ENCODE measurements around the gene PROM1.

PROM1 gene

DNA sequence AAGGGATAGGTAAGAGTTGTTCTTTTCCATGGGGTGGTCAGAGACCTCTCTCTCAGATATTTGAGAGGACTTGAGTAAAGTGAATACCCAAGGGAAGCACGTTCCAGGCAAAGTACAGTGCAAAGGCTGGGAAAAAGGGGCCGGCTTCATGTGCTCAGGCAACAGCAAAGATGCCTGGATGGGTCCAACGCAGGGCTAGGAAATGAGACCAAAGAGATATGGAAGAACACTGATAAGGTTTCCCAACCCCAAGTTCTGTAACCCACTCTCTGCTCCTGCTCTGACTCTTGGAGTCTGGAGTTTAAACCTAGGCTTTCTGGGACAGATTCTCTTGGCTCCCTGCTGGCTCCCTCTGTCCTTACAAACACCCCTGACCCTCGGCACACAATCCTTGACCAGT, 36.2 kb upstream of the PROM1 start:
- Histone ChIP-seq H3K9ac (ENCODE audit: low read depth, low read length, poor library complexity, severe bottlenecking) (no peak overlapping the region), H4K20me1 (ENCODE audit: insufficient read depth, low read length, poor library complexity, severe bottlenecking) (no peaks in the 10 kb centered on the region), H3K4me3 (ENCODE audit: low read length, poor library complexity, severe bottlenecking) (no peak overlapping the region), H2AFZ (ENCODE audit: low read length) (no peak overlapping the region), H3K9me2 (replicated peaks; ENCODE audit: low read depth, low read length) (no peaks in the 10 kb centered on the region), H3K4me1 (ENCODE audit: insufficient read depth, low read length, poor library complexity, severe bottlenecking) (peaks cover 42% of the 10 kb centered on the region), H3K9me3 (ENCODE audit: insufficient read depth, low read depth, low read length) (no peaks in the 10 kb centered on the region), H3K4me2 (ENCODE audit: low read depth, low read length, poor library complexity, severe bottlenecking) (no peak overlapping the region), H3K79me2 (ENCODE audit: insufficient read depth, low read length) (no peaks in the 10 kb centered on the region), H3K36me3 (ENCODE audit: insufficient read depth, low read length) (no peaks in the 10 kb centered on the region), H3F3A (ENCODE audit: low read depth) (0 out of 2 replicates have a peak, but pooled peaks cover 4% of the 10 kb centered on the region), H3K27me3 (ENCODE audit: insufficient read depth, low read length, poor library complexity, severe bottlenecking) (no peaks in the 10 kb centered on the region)
- no peak for TF ChIP-seq EZH2phosphoT487 (IDR thresholded peaks at IDR 0.05; ENCODE audit: borderline replicate concordance)
- TF ChIP-seq, protein P1, sequence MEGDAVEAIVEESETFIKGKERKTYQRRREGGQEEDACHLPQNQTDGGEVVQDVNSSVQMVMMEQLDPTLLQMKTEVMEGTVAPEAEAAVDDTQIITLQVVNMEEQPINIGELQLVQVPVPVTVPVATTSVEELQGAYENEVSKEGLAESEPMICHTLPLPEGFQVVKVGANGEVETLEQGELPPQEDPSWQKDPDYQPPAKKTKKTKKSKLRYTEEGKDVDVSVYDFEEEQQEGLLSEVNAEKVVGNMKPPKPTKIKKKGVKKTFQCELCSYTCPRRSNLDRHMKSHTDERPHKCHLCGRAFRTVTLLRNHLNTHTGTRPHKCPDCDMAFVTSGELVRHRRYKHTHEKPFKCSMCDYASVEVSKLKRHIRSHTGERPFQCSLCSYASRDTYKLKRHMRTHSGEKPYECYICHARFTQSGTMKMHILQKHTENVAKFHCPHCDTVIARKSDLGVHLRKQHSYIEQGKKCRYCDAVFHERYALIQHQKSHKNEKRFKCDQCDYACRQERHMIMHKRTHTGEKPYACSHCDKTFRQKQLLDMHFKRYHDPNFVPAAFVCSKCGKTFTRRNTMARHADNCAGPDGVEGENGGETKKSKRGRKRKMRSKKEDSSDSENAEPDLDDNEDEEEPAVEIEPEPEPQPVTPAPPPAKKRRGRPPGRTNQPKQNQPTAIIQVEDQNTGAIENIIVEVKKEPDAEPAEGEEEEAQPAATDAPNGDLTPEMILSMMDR (conservative IDR thresholded peaks at IDR 0.05; ENCODE audit: low read length), result no peak

DNA sequence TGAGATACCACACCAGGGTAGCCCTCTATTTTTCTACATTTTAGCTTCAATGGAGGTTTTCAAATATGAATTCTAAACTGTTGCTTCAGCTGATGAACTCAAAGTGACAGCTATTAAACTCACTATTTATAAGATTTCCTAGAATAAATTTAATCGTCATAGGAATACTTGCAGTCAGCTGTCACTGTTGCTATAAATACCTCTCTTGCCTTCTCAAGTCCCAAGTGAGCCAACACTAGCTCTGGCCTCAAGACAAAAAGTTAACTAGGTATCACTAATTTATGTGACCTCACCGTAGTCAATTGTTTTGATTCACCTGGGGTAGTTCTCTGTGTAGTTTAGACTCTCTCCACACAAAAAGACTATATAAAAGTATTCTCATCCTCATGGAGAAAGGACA, 34.3 kb upstream of the PROM1 start:
- no peak overlapping the region for H2AFZ ChIP-seq (ENCODE audit: low read length)
- H4K20me1 ChIP-seq (ENCODE audit: insufficient read depth, low read length, poor library complexity, severe bottlenecking), result no peaks in the 10 kb centered on the region
- no peaks in the 10 kb centered on the region for H3K9me2 ChIP-seq (replicated peaks; ENCODE audit: low read depth, low read length)
- no peak overlapping the region for H3K4me3 ChIP-seq (ENCODE audit: low read length, poor library complexity, severe bottlenecking)
- no peak overlapping the region for H3K9ac ChIP-seq (ENCODE audit: low read depth, low read length, poor library complexity, severe bottlenecking)
- TF ChIP-seq EZH2phosphoT487 (IDR thresholded peaks at IDR 0.05; ENCODE audit: borderline replicate concordance), result no peak
- TF ChIP-seq, protein P1 (conservative IDR thresholded peaks at IDR 0.05; ENCODE audit: low read length), result no peak
- no peaks in the 10 kb centered on the region for H3K9me3 ChIP-seq (ENCODE audit: insufficient read depth, low read depth, low read length)
- no peaks in the 10 kb centered on the region for H3K36me3 ChIP-seq (ENCODE audit: insufficient read depth, low read length)
- no peaks in the 10 kb centered on the region for H3K79me2 ChIP-seq (ENCODE audit: insufficient read depth, low read length)
- H3K4me2 ChIP-seq (ENCODE audit: low read depth, low read length, poor library complexity, severe bottlenecking), result no peak overlapping the region
- H3F3A ChIP-seq (ENCODE audit: low read depth), result 0 out of 2 replicates have a peak, but pooled peaks cover 2% of the 10 kb centered on the region
- H3K27me3 ChIP-seq (ENCODE audit: insufficient read depth, low read length, poor library complexity, severe bottlenecking), result no peaks in the 10 kb centered on the region
- H3K4me1 ChIP-seq (ENCODE audit: insufficient read depth, low read length, poor library complexity, severe bottlenecking), result peaks cover 28% of the 10 kb centered on the region

DNA sequence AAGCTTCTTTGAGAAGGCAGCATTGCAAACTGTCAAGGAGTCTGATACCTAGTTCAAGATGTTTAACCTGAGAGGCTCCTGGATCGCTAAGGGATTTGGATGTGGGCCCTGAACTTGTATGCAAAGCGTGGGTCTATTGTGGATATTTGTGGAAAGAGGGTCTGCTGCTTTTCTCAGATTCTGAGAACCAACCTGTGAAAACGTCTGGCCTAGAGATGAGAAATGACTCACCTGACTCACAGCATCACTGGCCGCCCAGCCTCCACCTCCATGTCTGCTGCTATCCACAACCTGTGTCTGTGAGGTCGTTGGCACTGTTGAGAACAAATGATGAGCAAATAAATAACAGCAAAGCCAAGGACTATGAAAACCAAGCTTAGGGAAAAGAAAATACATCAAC, 33.3 kb upstream of the PROM1 start:
- Histone ChIP-seq H3K4me1 (ENCODE audit: insufficient read depth, low read length, poor library complexity, severe bottlenecking) (peaks cover 19% of the 10 kb centered on the region), H2AFZ (ENCODE audit: low read length) (no peak overlapping the region), H3K9me2 (replicated peaks; ENCODE audit: low read depth, low read length) (no peaks in the 10 kb centered on the region), H3K27me3 (ENCODE audit: insufficient read depth, low read length, poor library complexity, severe bottlenecking) (no peaks in the 10 kb centered on the region), H3K9me3 (ENCODE audit: insufficient read depth, low read depth, low read length) (no peaks in the 10 kb centered on the region), H4K20me1 (ENCODE audit: insufficient read depth, low read length, poor library complexity, severe bottlenecking) (no peaks in the 10 kb centered on the region), H3K4me2 (ENCODE audit: low read depth, low read length, poor library complexity, severe bottlenecking) (no peak overlapping the region), H3K4me3 (ENCODE audit: low read length, poor library complexity, severe bottlenecking) (no peak overlapping the region), H3K36me3 (ENCODE audit: insufficient read depth, low read length) (no peaks in the 10 kb centered on the region), H3K79me2 (ENCODE audit: insufficient read depth, low read length) (no peaks in the 10 kb centered on the region), H3F3A (ENCODE audit: low read depth) (no peaks in the 10 kb centered on the region), H3K9ac (ENCODE audit: low read depth, low read length, poor library complexity, severe bottlenecking) (no peak overlapping the region)
- TF ChIP-seq, protein P1 (conservative IDR thresholded peaks at IDR 0.05; ENCODE audit: low read length), result no peak
- no peak for TF ChIP-seq EZH2phosphoT487 (IDR thresholded peaks at IDR 0.05; ENCODE audit: borderline replicate concordance)
